DOHH2 (cell line): ENCODE results near the gene TSSK1B.

Experiments
- EZH2phosphoT487 ChIP-seq: fragments of 200-600 bp; sonication (generic); IDR thresholded peaks from 2 replicates; pipeline ENCODE4 v1.6.1; 2017; ENCODE audit warnings: borderline replicate concordance, mild to moderate bottlenecking, antibody characterized with exemption, low read length, moderate library complexity, mixed read lengths
- TF ChIP-seq, protein P1 (sequence below): fragments of 200-600 bp; sonication (generic); IDR thresholded peaks from one replicate; pipeline ENCODE4 v1.5.1; 2014; ENCODE audit warnings: antibody characterized with exemption, mild to moderate bottlenecking, low read depth, low read length; ENCODE audit not compliant: poor library complexity, severe bottlenecking

DNA sequence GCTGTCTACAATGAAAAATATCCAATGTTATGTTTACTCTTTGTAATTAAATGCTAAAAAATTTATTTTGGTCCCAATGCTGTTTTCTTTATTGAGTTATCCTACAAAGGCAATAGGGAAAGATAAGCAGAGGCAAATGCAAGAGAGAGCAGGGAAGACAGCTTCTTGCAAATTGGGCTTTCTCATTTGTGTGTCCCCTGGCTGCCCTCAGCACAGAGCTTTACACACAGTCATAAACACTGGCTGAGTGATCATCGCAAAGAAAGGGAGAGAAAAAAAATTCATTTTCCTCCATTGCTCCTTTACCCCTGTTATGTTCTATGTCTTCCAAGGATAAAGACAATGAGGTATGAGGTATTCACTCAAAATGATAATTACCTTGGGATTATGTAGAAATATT lies 2.3 kb upstream of the TSSK1B start:
- TF ChIP-seq, protein P1, sequence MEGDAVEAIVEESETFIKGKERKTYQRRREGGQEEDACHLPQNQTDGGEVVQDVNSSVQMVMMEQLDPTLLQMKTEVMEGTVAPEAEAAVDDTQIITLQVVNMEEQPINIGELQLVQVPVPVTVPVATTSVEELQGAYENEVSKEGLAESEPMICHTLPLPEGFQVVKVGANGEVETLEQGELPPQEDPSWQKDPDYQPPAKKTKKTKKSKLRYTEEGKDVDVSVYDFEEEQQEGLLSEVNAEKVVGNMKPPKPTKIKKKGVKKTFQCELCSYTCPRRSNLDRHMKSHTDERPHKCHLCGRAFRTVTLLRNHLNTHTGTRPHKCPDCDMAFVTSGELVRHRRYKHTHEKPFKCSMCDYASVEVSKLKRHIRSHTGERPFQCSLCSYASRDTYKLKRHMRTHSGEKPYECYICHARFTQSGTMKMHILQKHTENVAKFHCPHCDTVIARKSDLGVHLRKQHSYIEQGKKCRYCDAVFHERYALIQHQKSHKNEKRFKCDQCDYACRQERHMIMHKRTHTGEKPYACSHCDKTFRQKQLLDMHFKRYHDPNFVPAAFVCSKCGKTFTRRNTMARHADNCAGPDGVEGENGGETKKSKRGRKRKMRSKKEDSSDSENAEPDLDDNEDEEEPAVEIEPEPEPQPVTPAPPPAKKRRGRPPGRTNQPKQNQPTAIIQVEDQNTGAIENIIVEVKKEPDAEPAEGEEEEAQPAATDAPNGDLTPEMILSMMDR = no peak
- no peak for TF ChIP-seq EZH2phosphoT487
